HL-60 (cell line): ENCODE results near the gene MAP3K10.

Source experiments
- CTCF ChIP-seq: IDR thresholded peaks from one replicate; pipeline ENCODE4 v1.5.1; 2011; ENCODE audit warnings: low read length, control low read depth, inconsistent platforms; ENCODE audit not compliant: insufficient read depth
- GABPA ChIP-seq: IDR thresholded peaks from 2 replicates; pipeline ENCODE4 v1.6.1; 2012; ENCODE audit warnings: low read depth

- no peak for TF ChIP-seq CTCF
- no peak for TF ChIP-seq GABPA
Measured at GRCh38 chr19:40244579-40245317, 53.5 kb downstream of the MAP3K10 start.
